GM19463 (cell line): ENCODE measurements around the gene OR8A1.
"Not testable (repeated sequence)": the region's sequence is repeated elsewhere in the genome, so short reads cannot be mapped to it uniquely, and the experiment has no call there.

ENCODE experiments used
- ATAC-seq: cut with Tn5 transposase; IDR thresholded peaks from one replicate; pipeline ENCODE4 v1.9.1; 2021; ENCODE audit warnings: mild to moderate bottlenecking, moderate library complexity; ENCODE audit not compliant: unreplicated experiment

OR8A1 gene

DNA sequence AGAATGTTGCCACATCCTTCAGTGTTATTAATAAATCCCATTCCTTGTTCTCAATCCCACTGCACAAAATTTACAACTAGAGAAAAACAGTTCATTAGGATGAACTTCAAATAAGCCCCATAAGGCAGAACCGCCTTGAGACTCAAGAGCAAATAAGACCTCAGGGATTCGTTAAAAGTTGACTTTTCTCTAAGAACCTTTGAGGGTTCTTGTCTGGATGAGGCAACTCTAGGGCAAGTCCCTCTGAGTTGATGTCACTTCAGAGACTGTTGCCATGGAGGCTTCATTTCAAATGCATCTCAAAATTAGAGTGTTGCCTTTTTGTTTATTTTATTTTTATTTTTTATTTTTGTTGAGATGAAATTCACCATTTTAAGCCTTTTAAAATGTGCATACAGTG is 21.6 kb downstream of the OR8A1 start:
- ATAC-seq = no peak

DNA sequence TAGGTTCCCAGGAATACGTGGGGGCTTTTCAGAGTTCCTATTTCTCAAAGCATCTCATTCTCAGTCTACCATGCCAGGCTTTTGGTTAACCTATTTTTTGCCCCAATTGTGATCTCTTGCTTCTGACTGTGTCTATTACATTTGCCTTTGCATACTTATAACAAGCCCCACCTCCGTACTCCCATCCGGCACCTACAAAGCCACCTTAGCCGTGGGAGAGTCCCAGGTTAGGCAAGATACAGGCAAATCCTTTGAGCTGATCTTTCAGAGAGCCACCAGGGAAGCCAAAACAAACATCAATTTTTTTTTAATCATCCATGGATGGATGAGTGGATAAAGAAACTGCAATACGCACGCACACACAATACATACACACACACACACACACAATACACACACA is 22.8 kb downstream of the OR8A1 start:
- ATAC-seq = no peak

DNA sequence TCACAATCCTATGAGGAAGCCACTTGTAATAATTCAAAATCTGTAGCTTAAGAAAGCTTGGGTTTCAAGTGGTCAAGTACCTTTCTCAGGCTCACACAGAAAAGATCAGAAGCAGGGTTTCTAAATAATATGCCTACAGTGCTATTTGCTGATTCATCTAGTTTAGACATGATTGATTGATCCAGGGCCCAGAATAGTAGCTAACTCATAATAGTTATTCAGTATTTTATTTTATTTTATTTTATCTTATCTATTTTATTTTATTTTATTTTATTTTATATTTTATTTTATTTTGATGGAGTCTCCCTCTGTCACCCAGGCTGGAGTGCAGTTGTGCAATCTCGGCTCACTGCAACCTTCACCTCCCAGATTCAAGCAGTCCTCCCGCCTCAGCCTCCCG is 25.5 kb downstream of the OR8A1 start:
- no peak for ATAC-seq

DNA sequence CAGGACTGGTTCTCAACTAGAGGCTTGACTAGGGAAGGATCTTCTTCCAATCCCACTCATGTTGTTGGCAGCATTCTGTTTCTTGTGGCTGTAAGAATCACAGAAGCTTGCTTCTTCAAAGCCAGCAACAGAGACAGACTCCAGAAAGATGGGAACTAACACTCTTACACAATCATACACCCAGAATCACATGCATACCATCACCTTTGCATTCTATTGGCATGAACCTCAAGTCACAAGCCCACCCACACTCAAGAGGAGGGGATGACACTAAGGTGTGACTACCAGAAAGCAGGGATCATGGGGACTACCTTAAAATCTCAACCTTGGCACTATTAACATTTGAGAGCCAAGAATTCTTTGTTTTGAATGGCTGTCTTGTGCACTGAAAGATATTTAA is 27.8 kb downstream of the OR8A1 start:
- no peak for ATAC-seq

DNA sequence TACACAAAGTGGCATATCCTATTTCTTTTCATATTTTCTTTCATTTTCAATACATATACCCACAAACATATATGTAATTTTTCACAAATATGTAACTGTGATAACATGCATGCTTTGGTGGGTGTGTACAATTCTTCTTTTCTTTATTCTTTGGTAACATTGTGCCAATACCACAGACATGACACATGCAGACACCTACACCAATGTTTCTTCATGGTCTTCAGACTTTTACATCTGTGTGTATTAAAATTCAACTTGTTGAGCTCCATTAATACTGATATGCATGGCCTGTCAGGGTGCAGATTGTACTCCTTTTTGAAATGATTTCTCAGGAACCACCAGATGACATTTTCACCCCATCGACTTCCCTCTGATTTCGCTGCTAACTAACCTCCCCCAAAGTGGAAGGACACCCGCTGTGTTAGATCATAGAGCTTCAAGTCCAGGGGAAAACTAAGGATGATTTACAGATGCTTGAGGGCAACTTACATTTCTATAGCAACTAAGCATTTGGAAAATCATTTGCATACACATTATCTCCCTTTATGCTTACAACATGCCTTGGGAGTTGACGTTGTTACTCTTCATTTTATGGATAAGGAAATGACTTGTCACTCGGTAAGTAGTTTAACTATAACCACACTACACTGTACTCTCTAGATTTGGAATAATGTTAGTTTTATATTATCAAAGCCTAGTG is 31.0 kb downstream of the OR8A1 start:
- ATAC-seq = no peak

DNA sequence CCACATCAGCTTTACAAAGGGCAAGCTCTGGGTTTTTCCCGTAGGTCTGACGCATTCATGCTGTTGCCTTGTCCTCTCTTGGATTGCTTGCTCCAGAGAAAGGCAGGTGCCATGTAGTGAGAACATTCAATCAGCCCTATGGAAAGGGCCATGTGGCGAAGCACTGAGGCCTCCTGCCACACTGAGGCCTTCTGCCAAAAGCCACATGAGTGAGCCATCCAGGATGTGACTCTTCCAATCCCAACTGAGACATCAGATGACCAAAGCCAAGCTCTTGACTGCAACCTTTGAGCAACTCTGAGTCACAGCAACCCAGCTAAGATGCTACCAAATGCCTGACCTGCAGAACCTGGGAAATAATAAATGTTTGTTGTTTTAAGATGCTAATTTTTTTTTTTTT is 32.4 kb downstream of the OR8A1 start:
- no peak for ATAC-seq

DNA sequence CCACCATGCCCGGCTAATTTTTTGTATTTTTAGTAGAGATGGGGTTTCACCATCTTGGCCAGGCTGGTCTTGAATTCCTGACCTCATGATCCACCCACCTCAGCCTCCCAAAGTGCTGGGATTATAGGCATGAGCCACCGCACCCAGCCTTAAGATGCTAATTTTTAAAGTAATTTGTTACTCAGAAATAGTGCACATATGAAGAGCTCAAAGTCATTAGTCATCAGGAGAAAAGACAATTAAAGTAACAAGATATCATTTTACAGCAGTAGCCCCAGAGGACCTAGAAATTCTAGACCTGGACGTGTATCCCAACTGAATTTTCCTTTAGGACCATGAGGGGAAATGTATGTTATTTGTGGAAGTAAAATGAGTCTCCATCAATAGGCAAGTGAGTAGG is 32.9 kb downstream of the OR8A1 start:
- not testable (repeated sequence) for ATAC-seq

DNA sequence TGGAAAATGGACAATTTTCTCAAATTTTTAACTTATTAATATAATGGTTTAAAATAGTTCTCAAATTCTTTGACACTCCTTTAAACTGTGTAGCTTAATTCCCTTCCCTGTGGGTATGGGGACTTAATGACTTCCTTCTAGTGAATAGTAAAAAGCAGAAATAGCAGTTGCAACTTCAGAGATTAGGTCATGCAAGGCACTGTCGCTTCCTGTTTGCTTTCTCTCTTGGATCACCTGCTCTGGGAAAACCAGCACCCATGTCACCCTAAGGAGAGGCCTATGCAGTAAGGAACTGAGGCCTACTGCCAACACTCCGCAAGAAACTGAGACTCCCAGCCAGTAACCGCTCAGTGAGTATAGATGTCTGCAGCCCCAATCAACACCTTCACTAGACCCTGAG is 35.9 kb downstream of the OR8A1 start:
- no peak for ATAC-seq

DNA sequence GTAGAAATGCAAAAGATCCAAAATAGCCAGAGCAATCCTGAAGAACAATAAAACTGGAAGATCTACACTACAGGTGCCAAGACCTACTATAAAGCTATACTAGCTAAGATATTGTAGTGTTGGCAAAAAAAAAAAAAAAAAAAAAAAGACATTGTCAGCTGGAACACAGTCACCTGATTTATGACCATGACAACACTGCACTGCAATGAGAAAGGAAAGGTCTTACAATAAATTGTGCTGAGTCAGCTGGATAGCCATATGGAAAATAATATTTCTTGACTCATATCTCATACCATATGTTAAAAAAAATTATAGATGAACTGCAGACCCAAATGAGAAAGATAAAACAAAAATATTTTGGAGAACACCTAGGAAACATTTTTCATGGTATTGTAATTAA is 38.4 kb downstream of the OR8A1 start:
- ATAC-seq = no peak

DNA sequence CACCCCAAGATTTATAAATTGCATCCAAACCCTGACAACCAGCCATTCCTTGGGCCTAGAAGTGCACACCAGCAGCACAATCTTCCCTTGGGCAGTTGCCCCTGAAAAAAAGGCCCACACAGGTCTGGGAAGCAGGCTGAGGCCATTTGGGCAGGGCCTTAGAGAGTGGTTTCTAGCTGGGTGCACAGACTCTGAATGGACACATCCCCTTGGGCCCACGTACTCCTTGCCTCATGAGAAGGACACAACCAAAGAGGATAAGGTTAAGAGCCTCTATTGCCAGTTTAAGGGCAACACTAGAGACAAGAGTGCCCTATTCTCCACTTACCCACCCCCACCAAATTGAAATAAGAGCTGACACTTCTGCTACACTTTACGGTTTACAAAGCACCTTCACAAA is 40.5 kb downstream of the OR8A1 start:
- no peak for ATAC-seq

DNA sequence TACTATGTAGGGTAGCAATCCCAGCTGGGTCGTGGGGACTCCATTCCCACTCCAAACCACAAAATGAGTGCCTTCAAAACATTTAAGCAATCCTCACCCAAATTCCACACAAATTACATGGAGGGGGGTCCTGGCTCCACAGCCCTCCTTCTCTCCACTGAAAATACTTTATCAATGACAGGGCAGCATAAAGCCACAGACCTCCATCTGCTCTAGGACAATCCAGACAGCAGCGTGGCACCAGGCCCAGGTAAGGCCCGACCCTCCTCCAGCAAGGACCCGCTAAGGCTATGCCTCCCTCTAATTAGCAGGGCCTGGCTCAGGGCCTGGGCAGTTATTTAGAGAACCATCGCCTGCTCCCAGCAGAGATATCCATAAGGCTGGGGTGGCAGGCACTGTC is 41.3 kb downstream of the OR8A1 start, which contains the start of gene PANX3:
Gene PANX3 (plus strand): TSS at position 365 of the 400 bp plus-strand sequence. CDS start 129 bp downstream, outside the sequence.
- ATAC-seq = no peak

DNA sequence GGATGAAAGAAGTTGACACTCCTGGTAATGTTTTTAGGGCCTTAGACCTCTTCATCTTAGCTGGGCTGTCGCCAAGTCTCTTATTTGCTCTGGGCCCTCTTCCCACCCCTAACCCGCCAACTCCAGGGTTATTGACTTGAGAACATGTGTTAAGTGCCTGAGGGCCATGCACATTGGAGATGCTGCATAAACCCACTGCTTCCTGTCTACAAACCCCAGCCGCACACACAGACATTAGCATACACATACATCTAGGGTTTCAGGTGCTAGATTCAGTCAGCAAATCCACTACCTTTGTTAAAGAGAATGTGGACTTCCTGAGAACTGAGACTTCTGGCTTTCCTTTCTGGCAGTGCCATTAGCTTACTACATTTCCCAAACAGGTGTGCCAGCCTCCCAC is 42.2 kb downstream of the OR8A1 start:
- ATAC-seq = no peak

DNA sequence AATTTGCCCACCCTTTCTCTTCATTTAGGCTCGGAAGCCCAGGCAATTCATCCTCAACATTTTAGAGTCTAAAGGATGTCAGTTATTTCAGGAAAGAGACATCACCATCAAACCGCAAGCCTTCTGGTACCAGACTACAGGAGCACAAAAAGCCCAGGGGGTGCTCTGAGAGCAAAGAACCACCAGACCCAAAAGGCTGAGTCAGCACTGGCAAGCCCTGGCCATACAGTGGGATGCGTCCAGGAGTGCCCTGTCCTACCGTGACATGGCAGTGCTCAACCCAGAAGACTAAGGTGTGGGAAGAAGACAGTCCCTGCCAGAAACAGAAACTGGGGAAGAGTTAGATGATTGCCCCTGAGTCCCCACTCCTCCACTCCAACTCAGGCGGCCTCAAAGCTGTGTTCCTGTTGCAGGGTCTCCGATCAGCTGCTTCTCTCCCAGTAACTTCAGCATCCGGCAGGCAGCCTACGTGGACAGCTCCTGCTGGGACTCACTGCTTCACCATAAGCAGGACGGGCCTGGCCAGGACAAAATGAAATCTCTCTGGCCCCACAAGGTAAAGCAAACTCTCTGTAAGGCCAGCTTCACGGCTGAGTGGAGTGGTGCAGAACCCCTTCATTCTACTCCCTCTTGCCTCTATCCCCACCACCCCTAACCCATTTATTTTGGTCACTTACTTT is 42.9 kb downstream of the OR8A1 start:
- no peak for ATAC-seq

DNA sequence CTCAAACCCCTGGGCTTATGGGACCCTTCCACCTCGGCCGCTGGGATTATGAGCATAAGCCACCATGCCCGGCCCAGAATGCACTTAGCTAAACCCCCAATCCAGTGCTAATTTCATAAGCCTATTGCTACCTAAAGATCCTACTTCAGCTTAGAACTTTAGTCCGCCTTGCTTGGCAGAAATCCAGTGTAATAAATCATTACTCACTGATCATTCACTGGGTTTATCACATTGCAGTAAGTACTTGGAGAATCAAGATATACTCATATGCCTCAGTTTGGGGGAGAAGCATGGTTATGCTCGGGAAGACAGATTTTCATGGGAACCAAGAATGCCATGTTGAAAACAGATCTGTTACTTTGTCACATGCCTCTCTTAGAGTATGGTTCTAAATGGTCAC is 49.1 kb downstream of the OR8A1 start:
- no peak for ATAC-seq
